T-cell (primary cell): Measurements from ENCODE around the gene ARMCX2. TPM values are rescaled to one million over a fixed set of nuclear protein-coding genes. Genes with fewer than 3 reads are reported as not detected.
A peak's percentile ranks its signal among the peaks of the same experiment; 100 is the strongest.

Source experiments
- ATAC-seq, 4 experiments: fragments of 200-7000 bp in 3 of 4; fragments of 150-1000 bp in 1 of 4; cut with Tn5 transposase; replicated peaks in 1 of 4; 1 replicate in 3 of 4; 2 replicates in 1 of 4; pipeline ENCODE4 v1.10.0; 2021; ENCODE audit warnings: moderate library complexity in 3 of 4, mild to moderate bottlenecking in 2 of 4, moderate number of reproducible peaks in 1 of 4
- CTCF ChIA-PET, 2 donors: fragments of 300-600 bp; sonication (Branson Sonifier 250); formaldehyde crosslinking; loops; one replicate each; lab custom pipeline; 2022; ENCODE audit warnings: antibody characterized with exemption in 2 of 2; lab: Charles Lee
- POLR2A ChIA-PET, 2 donors: fragments of 300-600 bp; sonication (Branson Sonifier 250); formaldehyde crosslinking; loops; one replicate each; lab custom pipeline; 2022; ENCODE audit warnings: antibody characterized with exemption in 2 of 2; lab: Charles Lee
- DNase-seq, 35 experiments: peaks; one replicate each; pipeline versions ENCODE4 v3.0.0 to v3.0.0-alpha.2; 2013 to 2023
- H3K27ac ChIP-seq: one replicate; pipeline ENCODE4 v1.5.1; 2013; ENCODE audit warnings: low read length
- H3K27me3 ChIP-seq, 2 experiments: replicated peaks in 1 of 2; 1 replicate in 1 of 2; 2 replicates in 1 of 2; pipeline versions ENCODE4 v1.6.1 to v1.7.0; 2013; ENCODE audit warnings: low read length in 1 of 2, mixed read lengths in 1 of 2; ENCODE audit not compliant: control insufficient read depth in 2 of 2, insufficient read depth in 2 of 2; ENCODE audit errors: extremely low read depth in 1 of 2
- H3K36me3 ChIP-seq, 2 donors: 1 replicate in 1 of 2; 2 replicates in 1 of 2; pipeline versions ENCODE4 v1.6.1 to v1.7.0; 2013; ENCODE audit warnings: low read length in 1 of 2; ENCODE audit not compliant: control insufficient read depth in 2 of 2, insufficient read depth in 1 of 2; ENCODE audit errors: extremely low read depth in 1 of 2
- H3K4me1 ChIP-seq, 2 experiments: 1 replicate in 1 of 2; 2 replicates in 1 of 2; pipeline versions ENCODE4 v1.6.1 to v1.7.0; 2013; ENCODE audit warnings: low read length in 2 of 2, mixed read lengths in 1 of 2; ENCODE audit not compliant: insufficient read depth in 2 of 2, control insufficient read depth in 1 of 2; ENCODE audit errors: extremely low read depth in 1 of 2
- H3K4me3 ChIP-seq, 2 donors: 1 replicate in 1 of 2; 2 replicates in 1 of 2; pipeline versions ENCODE4 v1.5.1 to v1.7.0; 2013; ENCODE audit warnings: mild to moderate bottlenecking in 2 of 2, low read length in 1 of 2, moderate library complexity in 1 of 2; ENCODE audit not compliant: control insufficient read depth in 1 of 2; ENCODE audit errors: extremely low read depth in 1 of 2
- H3K9me3 ChIP-seq: 2 replicates; pipeline ENCODE4 v1.7.0; 2013
- H3K27ac Mint-ChIP-seq, 2 donors: one replicate each; pipeline ENCODE4 v1.8.0; 2020 to 2021; ENCODE audit warnings: mild to moderate bottlenecking in 2 of 2, mixed read lengths in 2 of 2
- H3K27me3 Mint-ChIP-seq, 2 donors: one replicate each; pipeline ENCODE4 v1.8.0; 2021 to 2022; ENCODE audit warnings: mixed read lengths in 2 of 2
- H3K36me3 Mint-ChIP-seq: one replicate; pipeline ENCODE4 v1.8.0; 2021; ENCODE audit warnings: mixed read lengths
- H3K4me1 Mint-ChIP-seq, 3 donors: one replicate each; pipeline ENCODE4 v1.8.0; 2020 to 2022; ENCODE audit warnings: mixed read lengths in 3 of 3, mild to moderate bottlenecking in 1 of 3
- H3K4me3 Mint-ChIP-seq, 3 donors: one replicate each; pipeline ENCODE4 v1.8.0; 2020 to 2022; ENCODE audit warnings: mild to moderate bottlenecking in 3 of 3, mixed read lengths in 3 of 3, moderate library complexity in 3 of 3
- H3K9me3 Mint-ChIP-seq, 3 donors: one replicate each; pipeline ENCODE4 v1.8.0; 2020 to 2022; ENCODE audit warnings: mixed read lengths in 3 of 3
- WGBS: methylation state at CpG from one replicate; pipeline ENCODE4 v1.1.5; 2013; ENCODE audit warnings: missing lambda C conversion rate; ENCODE audit not compliant: insufficient coverage; 5-methylcytosine and 5-hydroxymethylcytosine counted together
- total RNA-seq, 35 experiments: library from RNA in 6 of 35; stranded (reverse) in 6 of 35; fragments of 120-200 nt in 1 of 35; gene quantifications; one replicate each; pipeline versions ENCODE4 v1.2.1 to v1.2.4 and lab custom pipeline; 2013 to 2026

Gene ARMCX2
- total RNA-seq, 5 donors from 2014 or later (not counting 1 experiment from before 2014, with no cell fraction given) = 2.9 to 8.9 (median 6.6) TPM

DNA sequence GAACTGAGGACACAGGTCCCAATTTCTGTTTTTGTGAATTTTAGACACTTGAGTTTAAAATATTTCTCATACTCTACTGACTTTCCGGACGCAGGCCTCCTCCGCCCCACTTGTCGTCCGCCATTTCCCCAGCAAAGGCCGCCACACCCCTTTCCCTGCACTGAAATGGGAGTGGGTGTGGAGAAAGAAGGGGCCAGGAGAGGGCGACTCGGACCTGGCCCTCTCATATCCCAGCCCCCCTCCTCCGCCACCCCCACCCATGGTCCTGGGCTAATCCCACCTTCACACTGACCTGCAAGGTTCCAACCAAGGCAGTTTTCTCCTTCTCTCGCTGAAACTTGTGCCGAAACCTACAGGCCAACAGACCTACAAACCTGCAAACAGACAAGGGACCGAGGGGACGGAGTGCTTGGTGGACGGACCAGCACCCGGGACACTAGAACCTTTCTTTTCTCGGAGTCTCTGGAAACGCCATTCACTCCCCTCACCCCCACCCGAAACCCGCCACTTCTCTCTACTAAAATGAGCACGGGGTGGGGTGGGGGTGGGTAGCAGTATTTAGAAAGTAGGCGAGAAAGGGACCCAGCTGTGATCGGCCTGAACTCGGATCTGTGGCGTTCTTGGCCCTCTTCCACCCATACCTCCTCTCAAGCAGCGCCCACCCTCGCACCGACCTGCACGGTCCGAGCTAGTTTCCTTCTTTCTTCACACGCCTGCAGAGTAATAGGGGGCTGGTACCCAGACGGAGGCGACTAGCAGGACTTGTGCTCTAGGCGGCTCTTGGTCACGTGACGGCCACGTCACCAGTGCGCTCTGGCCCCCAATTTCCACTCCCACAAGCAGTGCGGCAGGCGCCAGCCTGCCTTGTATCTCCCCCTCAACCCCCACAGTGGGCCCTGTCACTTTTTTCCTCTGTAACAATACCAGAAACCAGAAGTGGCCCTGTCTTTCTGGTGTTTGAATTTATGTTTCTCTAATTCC lies 42.1 kb downstream of the ARMCX2 start, which contains the start of gene ARMCX6:
Gene ARMCX6, minus strand, starts transcription at position 790 of the 981 bp plus-strand sequence. CDS start 1,380 bp downstream, outside the sequence.
- CTCF ChIA-PET = interaction anchor here in 1 of 2 donors (0.6 kb wide), 1 partner anchor 882 kb away, joined by 3 read pairs; no protein-coding TSS in a partner anchor
- H3K4me3 Mint-ChIP-seq = peak within 1 kb of the TSS; percentile 88 to 92 (median 88)
- ATAC-seq = peak; percentile 88 to 92 (median 90)
- H3K27ac Mint-ChIP-seq = peak within 1 kb of the TSS; percentile 79 to 80
- no peaks in the 10 kb centered on the region for H3K9me3 ChIP-seq
- H3K4me1 ChIP-seq = peaks cover 0 to 17% of the 10 kb centered on the region in 2 experiments
- peaks cover 12 to 19% (median 13%) of the 10 kb centered on the region in 3 donors for H3K4me1 Mint-ChIP-seq
- H3K36me3 Mint-ChIP-seq = peaks cover 5% of the 10 kb centered on the region
- H3K9me3 Mint-ChIP-seq = no peaks in the 10 kb centered on the region
- WGBS = 0% methylated on average over 6 of the region's 39 CpGs
- peak within 1 kb of the TSS; percentile 68 to 72 for H3K4me3 ChIP-seq
- no peaks in the 10 kb centered on the region for H3K36me3 ChIP-seq
- peak within 1 kb of the TSS; percentile 54 for H3K27ac ChIP-seq
- peaks cover 0 to 11% of the 10 kb centered on the region in 2 donors for H3K27me3 Mint-ChIP-seq
- DNase-seq = peak in 34 of 35 experiments; percentile 53 to 84 (median 67)
- POLR2A ChIA-PET = interaction anchor here in 1 of 2 donors (0.6 kb wide), 1 partner anchor 500 kb away, joined by 3 read pairs; no protein-coding TSS in a partner anchor
- no peaks in the 10 kb centered on the region for H3K27me3 ChIP-seq

DNA sequence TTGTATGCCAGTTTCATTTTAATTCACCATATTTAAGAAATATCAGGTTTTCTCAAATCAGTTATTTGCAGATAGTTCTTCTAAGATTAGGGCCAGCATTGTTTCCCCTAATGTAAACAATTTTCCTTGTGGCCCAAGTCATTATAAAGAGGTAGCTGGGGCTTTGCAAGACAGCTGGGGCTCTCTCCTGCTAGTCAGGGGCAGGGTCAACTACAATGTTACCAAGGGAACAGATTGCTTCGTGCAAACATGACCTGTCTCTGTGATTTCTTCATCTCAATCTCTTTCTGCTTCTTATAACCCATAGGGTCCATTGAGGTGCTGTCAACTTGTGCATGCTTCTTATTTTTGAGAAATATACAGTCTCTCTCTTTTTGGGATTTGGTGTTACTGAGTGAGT lies 53.9 kb downstream of the ARMCX2 start:
- Histone ChIP-seq H3K27ac (no peak overlapping the region), H3K27me3 (no peaks in the 10 kb centered on the region), H3K9me3 (no peaks in the 10 kb centered on the region), H3K36me3 (no peaks in the 10 kb centered on the region), H3K4me3 (no peak overlapping the region), H3K4me1 (no peaks in the 10 kb centered on the region)
- no peak for ATAC-seq
- peaks cover 3 to 5% of the 10 kb centered on the region in 2 donors for H3K27me3 Mint-ChIP-seq
- H3K9me3 Mint-ChIP-seq = no peaks in the 10 kb centered on the region
- no CpG with 5 or more reads among the region's 1 CpG for WGBS
- no peak overlapping the region for H3K27ac Mint-ChIP-seq
- no peak for DNase-seq
- POLR2A ChIA-PET = no interaction called here
- no peaks in the 10 kb centered on the region for H3K36me3 Mint-ChIP-seq
- no peak overlapping the region for H3K4me3 Mint-ChIP-seq
- CTCF ChIA-PET = no interaction called here
- no peaks in the 10 kb centered on the region for H3K4me1 Mint-ChIP-seq

Other genes starting within 250 kb of the ARMCX2 start
- 10 to 100 TPM in 2 of 5 donors, 1 to 10 TPM in 3; 6.3 to 14.7 (median 9.4) TPM for gene ARMCX4, start 174.4 kb downstream of the ARMCX2 start, total RNA-seq
- 1 to 10 TPM in 3 of 5 donors, under 1 TPM in 2; 0.72 to 1.5 (median 1.2) TPM for gene ARMCX1, start 109.3 kb downstream of the ARMCX2 start, total RNA-seq
- 10 to 100 TPM; 31.6 to 46.1 (median 35.8) TPM for gene ARMCX6, start 41.9 kb downstream of the ARMCX2 start, total RNA-seq
- gene ARMCX3, start 36.7 kb downstream of the ARMCX2 start, total RNA-seq = 10 to 100 TPM; 29.6 to 53.9 (median 38.8) TPM